WTC11 (cell line): ENCODE data around the gene LOXL4. TPM values are rescaled to one million over a fixed set of nuclear protein-coding genes. Genes with fewer than 3 reads are reported as not detected.

Experiments
- ATF2 ChIP-seq: sonication (generic); formaldehyde crosslinking; IDR thresholded peaks from 2 replicates; pipeline ENCODE4 v1.8.1; 2022; ENCODE audit warnings: low read depth, missing genetic modification reagents, borderline replicate concordance
- E2F5 ChIP-seq: sonication (generic); formaldehyde crosslinking; IDR thresholded peaks from 2 replicates; pipeline ENCODE4 v1.8.1; 2022; ENCODE audit warnings: mild to moderate bottlenecking, moderate library complexity, missing genetic modification reagents
- ELF4 ChIP-seq: sonication (generic); formaldehyde crosslinking; IDR thresholded peaks from 2 replicates; pipeline ENCODE4 v1.8.1; 2022; ENCODE audit warnings: low read depth, mild to moderate bottlenecking, moderate library complexity, missing genetic modification reagents
- NFATC4 ChIP-seq: fragments of 250-450 bp; sonication (Bioruptor Pico); IDR thresholded peaks from 2 replicates; pipeline ENCODE4 v1.9.0; 2021; ENCODE audit warnings: mild to moderate bottlenecking
- NFYB ChIP-seq: sonication (generic); formaldehyde crosslinking; conservative IDR thresholded peaks from 2 replicates; pipeline ENCODE4 v1.8.0; 2022; ENCODE audit warnings: low read depth, missing genetic modification reagents
- NR2C2 ChIP-seq: sonication (generic); formaldehyde crosslinking; IDR thresholded peaks from 2 replicates; pipeline ENCODE4 v1.8.0; 2022; ENCODE audit warnings: mild to moderate bottlenecking, missing genetic modification reagents
- OVOL2 ChIP-seq: fragments of 250-450 bp; sonication (Bioruptor Pico); IDR thresholded peaks from 2 replicates; pipeline ENCODE4 v1.9.0; 2021; ENCODE audit warnings: mild to moderate bottlenecking, borderline replicate concordance
- RELA ChIP-seq: sonication (generic); formaldehyde crosslinking; IDR thresholded peaks from 2 replicates; pipeline ENCODE4 v1.8.1; 2022; ENCODE audit warnings: missing genetic modification reagents, mild to moderate bottlenecking, borderline replicate concordance
- ZNF671 ChIP-seq: fragments of 250-450 bp; sonication (Bioruptor Pico); IDR thresholded peaks from 2 replicates; pipeline ENCODE4 v1.8.0; 2021; ENCODE audit warnings: mild to moderate bottlenecking
- total RNA-seq: library from RNA; stranded (reverse); gene quantifications from 3 replicates; pipeline ENCODE4 v1.2.3, GENCODE V29; 2021
- TF ChIP-seq, protein P1 (sequence below): sonication (generic); formaldehyde crosslinking; IDR thresholded peaks from 2 replicates; pipeline ENCODE4 v1.8.0; 2023; ENCODE audit warnings: missing genetic modification reagents, mild to moderate bottlenecking, borderline replicate concordance
- TF ChIP-seq, protein P2 (sequence below): fragments of 250-450 bp; sonication (Bioruptor Pico); IDR thresholded peaks from 2 replicates; pipeline ENCODE4 v1.9.0; 2021; ENCODE audit warnings: mild to moderate bottlenecking
- TF ChIP-seq, protein P3 (sequence below): sonication (generic); formaldehyde crosslinking; IDR thresholded peaks from 2 replicates; pipeline ENCODE4 v1.8.1; 2023; ENCODE audit warnings: mild to moderate bottlenecking, missing genetic modification reagents, borderline replicate concordance
- TF ChIP-seq, protein P4 (sequence below): sonication (generic); formaldehyde crosslinking; IDR thresholded peaks from 2 replicates; pipeline ENCODE4 v1.8.1; 2022; ENCODE audit warnings: mild to moderate bottlenecking, missing genetic modification reagents, moderate library complexity, borderline replicate concordance
- TF ChIP-seq, protein P5 (sequence below): fragments of 250-450 bp; sonication (Bioruptor Pico); IDR thresholded peaks from 2 replicates; pipeline ENCODE4 v1.9.0; 2021; ENCODE audit warnings: moderate library complexity, mild to moderate bottlenecking, inconsistent platforms, borderline replicate concordance

LOXL4 gene
- total RNA-seq, 1 experiment from 2014 or later: 0.35 TPM

- TF ChIP-seq, protein P1, sequence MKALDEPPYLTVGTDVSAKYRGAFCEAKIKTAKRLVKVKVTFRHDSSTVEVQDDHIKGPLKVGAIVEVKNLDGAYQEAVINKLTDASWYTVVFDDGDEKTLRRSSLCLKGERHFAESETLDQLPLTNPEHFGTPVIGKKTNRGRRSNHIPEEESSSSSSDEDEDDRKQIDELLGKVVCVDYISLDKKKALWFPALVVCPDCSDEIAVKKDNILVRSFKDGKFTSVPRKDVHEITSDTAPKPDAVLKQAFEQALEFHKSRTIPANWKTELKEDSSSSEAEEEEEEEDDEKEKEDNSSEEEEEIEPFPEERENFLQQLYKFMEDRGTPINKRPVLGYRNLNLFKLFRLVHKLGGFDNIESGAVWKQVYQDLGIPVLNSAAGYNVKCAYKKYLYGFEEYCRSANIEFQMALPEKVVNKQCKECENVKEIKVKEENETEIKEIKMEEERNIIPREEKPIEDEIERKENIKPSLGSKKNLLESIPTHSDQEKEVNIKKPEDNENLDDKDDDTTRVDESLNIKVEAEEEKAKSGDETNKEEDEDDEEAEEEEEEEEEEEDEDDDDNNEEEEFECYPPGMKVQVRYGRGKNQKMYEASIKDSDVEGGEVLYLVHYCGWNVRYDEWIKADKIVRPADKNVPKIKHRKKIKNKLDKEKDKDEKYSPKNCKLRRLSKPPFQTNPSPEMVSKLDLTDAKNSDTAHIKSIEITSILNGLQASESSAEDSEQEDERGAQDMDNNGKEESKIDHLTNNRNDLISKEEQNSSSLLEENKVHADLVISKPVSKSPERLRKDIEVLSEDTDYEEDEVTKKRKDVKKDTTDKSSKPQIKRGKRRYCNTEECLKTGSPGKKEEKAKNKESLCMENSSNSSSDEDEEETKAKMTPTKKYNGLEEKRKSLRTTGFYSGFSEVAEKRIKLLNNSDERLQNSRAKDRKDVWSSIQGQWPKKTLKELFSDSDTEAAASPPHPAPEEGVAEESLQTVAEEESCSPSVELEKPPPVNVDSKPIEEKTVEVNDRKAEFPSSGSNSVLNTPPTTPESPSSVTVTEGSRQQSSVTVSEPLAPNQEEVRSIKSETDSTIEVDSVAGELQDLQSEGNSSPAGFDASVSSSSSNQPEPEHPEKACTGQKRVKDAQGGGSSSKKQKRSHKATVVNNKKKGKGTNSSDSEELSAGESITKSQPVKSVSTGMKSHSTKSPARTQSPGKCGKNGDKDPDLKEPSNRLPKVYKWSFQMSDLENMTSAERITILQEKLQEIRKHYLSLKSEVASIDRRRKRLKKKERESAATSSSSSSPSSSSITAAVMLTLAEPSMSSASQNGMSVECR: no peak
- TF ChIP-seq ELF4 (no peak), RELA (CRISPR knock-in tag) (no peak), OVOL2 (CRISPR knock-in tag) (no peak), ZNF671 (CRISPR knock-in tag) (no peak), NFYB (CRISPR knock-in tag) (no peak), NR2C2 (CRISPR knock-in tag) (no peak), ATF2 (no peak), NFATC4 (CRISPR knock-in tag) (no peak), E2F5 (CRISPR knock-in tag) (no peak)
- TF ChIP-seq, protein P2, sequence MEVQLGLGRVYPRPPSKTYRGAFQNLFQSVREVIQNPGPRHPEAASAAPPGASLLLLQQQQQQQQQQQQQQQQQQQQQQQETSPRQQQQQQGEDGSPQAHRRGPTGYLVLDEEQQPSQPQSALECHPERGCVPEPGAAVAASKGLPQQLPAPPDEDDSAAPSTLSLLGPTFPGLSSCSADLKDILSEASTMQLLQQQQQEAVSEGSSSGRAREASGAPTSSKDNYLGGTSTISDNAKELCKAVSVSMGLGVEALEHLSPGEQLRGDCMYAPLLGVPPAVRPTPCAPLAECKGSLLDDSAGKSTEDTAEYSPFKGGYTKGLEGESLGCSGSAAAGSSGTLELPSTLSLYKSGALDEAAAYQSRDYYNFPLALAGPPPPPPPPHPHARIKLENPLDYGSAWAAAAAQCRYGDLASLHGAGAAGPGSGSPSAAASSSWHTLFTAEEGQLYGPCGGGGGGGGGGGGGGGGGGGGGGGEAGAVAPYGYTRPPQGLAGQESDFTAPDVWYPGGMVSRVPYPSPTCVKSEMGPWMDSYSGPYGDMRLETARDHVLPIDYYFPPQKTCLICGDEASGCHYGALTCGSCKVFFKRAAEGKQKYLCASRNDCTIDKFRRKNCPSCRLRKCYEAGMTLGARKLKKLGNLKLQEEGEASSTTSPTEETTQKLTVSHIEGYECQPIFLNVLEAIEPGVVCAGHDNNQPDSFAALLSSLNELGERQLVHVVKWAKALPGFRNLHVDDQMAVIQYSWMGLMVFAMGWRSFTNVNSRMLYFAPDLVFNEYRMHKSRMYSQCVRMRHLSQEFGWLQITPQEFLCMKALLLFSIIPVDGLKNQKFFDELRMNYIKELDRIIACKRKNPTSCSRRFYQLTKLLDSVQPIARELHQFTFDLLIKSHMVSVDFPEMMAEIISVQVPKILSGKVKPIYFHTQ: no peak
- TF ChIP-seq, protein P3, sequence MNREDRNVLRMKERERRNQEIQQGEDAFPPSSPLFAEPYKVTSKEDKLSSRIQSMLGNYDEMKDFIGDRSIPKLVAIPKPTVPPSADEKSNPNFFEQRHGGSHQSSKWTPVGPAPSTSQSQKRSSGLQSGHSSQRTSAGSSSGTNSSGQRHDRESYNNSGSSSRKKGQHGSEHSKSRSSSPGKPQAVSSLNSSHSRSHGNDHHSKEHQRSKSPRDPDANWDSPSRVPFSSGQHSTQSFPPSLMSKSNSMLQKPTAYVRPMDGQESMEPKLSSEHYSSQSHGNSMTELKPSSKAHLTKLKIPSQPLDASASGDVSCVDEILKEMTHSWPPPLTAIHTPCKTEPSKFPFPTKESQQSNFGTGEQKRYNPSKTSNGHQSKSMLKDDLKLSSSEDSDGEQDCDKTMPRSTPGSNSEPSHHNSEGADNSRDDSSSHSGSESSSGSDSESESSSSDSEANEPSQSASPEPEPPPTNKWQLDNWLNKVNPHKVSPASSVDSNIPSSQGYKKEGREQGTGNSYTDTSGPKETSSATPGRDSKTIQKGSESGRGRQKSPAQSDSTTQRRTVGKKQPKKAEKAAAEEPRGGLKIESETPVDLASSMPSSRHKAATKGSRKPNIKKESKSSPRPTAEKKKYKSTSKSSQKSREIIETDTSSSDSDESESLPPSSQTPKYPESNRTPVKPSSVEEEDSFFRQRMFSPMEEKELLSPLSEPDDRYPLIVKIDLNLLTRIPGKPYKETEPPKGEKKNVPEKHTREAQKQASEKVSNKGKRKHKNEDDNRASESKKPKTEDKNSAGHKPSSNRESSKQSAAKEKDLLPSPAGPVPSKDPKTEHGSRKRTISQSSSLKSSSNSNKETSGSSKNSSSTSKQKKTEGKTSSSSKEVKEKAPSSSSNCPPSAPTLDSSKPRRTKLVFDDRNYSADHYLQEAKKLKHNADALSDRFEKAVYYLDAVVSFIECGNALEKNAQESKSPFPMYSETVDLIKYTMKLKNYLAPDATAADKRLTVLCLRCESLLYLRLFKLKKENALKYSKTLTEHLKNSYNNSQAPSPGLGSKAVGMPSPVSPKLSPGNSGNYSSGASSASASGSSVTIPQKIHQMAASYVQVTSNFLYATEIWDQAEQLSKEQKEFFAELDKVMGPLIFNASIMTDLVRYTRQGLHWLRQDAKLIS (CRISPR knock-in tag): no peak
- TF ChIP-seq, protein P4, sequence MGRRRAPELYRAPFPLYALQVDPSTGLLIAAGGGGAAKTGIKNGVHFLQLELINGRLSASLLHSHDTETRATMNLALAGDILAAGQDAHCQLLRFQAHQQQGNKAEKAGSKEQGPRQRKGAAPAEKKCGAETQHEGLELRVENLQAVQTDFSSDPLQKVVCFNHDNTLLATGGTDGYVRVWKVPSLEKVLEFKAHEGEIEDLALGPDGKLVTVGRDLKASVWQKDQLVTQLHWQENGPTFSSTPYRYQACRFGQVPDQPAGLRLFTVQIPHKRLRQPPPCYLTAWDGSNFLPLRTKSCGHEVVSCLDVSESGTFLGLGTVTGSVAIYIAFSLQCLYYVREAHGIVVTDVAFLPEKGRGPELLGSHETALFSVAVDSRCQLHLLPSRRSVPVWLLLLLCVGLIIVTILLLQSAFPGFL (CRISPR knock-in tag): no peak
- TF ChIP-seq, protein P5, sequence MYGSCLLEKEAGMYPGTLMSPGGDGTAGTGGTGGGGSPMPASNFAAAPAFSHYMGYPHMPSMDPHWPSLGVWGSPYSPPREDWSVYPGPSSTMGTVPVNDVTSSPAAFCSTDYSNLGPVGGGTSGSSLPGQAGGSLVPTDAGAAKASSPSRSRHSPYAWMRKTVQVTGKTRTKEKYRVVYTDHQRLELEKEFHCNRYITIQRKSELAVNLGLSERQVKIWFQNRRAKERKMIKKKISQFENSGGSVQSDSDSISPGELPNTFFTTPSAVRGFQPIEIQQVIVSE (CRISPR knock-in tag): no peak
Observed at GRCh38 chr10:98258683-98259454, 9.1 kb downstream of the LOXL4 start (continued).
